ENCODE data around the gene FAM237A.

DNA sequence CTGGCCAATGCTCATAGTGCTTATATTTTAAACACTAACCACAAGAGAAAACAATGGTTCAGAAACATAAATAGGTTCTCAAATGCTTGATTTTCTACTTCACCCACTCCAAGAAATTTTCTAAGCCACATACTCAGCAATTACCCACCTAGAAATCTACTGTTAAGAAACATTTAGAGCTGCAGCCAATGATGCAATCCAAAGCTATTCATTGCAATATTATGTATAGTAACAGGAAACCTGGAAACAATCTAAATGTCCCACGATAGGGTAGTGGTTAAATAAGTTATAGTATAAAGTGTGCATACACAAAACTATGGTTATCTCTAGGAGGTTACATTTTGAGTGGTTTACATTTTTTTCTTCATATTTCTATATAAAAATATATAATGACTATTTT is 5.7 kb downstream of the FAM237A start:
- TF ChIP-seq, protein P1, sequence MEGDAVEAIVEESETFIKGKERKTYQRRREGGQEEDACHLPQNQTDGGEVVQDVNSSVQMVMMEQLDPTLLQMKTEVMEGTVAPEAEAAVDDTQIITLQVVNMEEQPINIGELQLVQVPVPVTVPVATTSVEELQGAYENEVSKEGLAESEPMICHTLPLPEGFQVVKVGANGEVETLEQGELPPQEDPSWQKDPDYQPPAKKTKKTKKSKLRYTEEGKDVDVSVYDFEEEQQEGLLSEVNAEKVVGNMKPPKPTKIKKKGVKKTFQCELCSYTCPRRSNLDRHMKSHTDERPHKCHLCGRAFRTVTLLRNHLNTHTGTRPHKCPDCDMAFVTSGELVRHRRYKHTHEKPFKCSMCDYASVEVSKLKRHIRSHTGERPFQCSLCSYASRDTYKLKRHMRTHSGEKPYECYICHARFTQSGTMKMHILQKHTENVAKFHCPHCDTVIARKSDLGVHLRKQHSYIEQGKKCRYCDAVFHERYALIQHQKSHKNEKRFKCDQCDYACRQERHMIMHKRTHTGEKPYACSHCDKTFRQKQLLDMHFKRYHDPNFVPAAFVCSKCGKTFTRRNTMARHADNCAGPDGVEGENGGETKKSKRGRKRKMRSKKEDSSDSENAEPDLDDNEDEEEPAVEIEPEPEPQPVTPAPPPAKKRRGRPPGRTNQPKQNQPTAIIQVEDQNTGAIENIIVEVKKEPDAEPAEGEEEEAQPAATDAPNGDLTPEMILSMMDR (conservative IDR thresholded peaks at IDR 0.05; ENCODE audit: low read length): no peak
- TF ChIP-seq EZH2phosphoT487 (IDR thresholded peaks at IDR 0.05; ENCODE audit: borderline replicate concordance, low read depth, low read length): no peak

All from OCI-LY7 (cell line).